Endothelial cell of umbilical vein (primary cell): ENCODE measurements around the gene BEND2.

Source experiments
- CTCF ChIP-seq, 2 donors: IDR thresholded peaks; 1 replicate in 1 of 2; 2 replicates in 1 of 2; pipeline ENCODE4 v1.5.1; 2011; ENCODE audit warnings: low read length in 2 of 2, mild to moderate bottlenecking in 2 of 2, moderate library complexity in 2 of 2, control low read depth in 1 of 2, inconsistent platforms in 1 of 2, low read depth in 1 of 2; ENCODE audit not compliant: insufficient read depth in 1 of 2; ENCODE audit errors: extremely low read depth in 1 of 2
- EZH2 ChIP-seq: IDR thresholded peaks from 2 replicates; pipeline ENCODE4 v1.6.1; 2012; ENCODE audit warnings: borderline replicate concordance, low read depth, mild to moderate bottlenecking, moderate library complexity, low read length, inconsistent platforms; ENCODE audit not compliant: severe bottlenecking
- FOS ChIP-seq: IDR thresholded peaks from 2 replicates; pipeline ENCODE4 v1.6.1; 2011; ENCODE audit warnings: mild to moderate bottlenecking, low read length, moderate library complexity, borderline replicate concordance; ENCODE audit not compliant: insufficient read depth
- GATA2 ChIP-seq: IDR thresholded peaks from 2 replicates; pipeline ENCODE4 v1.7.0; 2011; ENCODE audit warnings: low read depth, mild to moderate bottlenecking, moderate library complexity, mixed read lengths, low read length; ENCODE audit not compliant: insufficient read length, insufficient read depth
- JUN ChIP-seq: IDR thresholded peaks from 2 replicates; pipeline ENCODE4 v1.6.1; 2011; ENCODE audit warnings: borderline replicate concordance, low read depth; ENCODE audit not compliant: insufficient read length, insufficient read depth
- MAX ChIP-seq: IDR thresholded peaks from 2 replicates; pipeline ENCODE4 v1.6.1; 2011; ENCODE audit not compliant: insufficient read depth, insufficient read length
- POLR2A ChIP-seq: IDR thresholded peaks from 2 replicates; pipeline ENCODE4 v1.6.1; 2012; ENCODE audit warnings: low read depth, mild to moderate bottlenecking, control low read depth, low read length
- POLR2AphosphoS5 ChIP-seq: IDR thresholded peaks from 2 replicates; pipeline ENCODE4 v1.6.1; 2012; ENCODE audit warnings: low read depth, mild to moderate bottlenecking, control low read depth, low read length, moderate library complexity; ENCODE audit not compliant: insufficient read depth

GRCh38 chrX:18172970-18173369 is 47.7 kb downstream of the BEND2 start:
- TF ChIP-seq CTCF (IDR thresholded peaks at IDR 0.05; ENCODE audit: extremely low read depth in 1 of 2, insufficient read depth in 1 of 2, low read depth in 1 of 2, low read length in 2 of 2) (no peak), FOS (no peak), POLR2A (no peak), EZH2 (no peak), POLR2AphosphoS5 (no peak), MAX (no peak), JUN (no peak), GATA2 (no peak)
